GM03348 (cell line): Measurements from ENCODE around the gene KCNC3.
A peak's percentile ranks its signal among the peaks of the same experiment; 100 is the strongest.

Experiments used
- DNase-seq: peaks from one replicate; pipeline ENCODE4 v3.0.0; 2012; ENCODE audit warnings: low spot score

KCNC3 gene

DNA sequence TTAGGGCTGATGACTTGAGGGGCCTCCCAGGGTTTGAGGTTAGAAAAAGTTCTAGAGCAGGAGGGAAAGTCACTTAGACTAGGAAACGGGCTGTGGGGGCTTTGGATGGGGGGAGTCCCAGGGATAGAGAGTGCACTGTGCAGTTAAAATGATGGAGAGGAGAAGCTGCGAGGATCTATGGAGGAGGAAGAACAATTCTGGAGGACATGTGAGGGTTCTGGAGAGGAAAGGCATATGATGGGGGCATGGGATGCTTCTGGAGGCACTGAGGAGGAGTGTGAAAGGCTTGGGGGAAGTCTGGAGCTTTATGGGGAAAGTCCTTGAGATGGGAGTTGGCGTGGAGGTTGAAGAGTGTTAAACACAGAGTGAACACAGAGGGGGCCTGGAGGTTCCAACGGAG, 2.2 kb downstream of the KCNC3 start:
- DNase-seq = no peak

DNA sequence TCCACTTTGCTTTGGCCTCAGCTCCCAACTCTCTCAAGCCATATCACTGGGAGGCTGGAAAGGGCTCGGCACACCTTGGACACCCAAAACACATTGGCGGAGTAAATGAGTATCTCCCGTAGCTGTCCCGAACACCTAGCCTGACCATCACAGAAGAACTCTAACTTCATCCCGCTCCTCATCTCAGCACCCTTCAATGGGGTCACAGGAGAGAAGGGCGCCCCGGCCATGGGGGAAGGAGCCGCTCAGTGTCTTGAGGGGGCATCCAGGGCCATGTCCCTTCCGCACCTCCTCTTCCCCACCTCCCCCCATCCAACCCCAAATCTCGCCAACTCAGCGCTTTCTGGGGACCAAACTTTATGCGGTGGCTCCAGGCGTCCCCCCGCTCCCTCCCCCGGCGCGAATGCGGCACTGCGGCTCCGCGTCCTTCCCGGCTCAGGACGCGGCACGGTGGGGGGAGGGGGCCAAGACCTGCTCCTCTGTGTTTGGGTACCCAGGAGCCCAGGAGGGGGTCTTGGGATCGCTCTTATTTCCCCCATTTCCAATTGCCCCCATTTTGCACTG, 3.0 kb downstream of the KCNC3 start:
- DNase-seq = no peak

DNA sequence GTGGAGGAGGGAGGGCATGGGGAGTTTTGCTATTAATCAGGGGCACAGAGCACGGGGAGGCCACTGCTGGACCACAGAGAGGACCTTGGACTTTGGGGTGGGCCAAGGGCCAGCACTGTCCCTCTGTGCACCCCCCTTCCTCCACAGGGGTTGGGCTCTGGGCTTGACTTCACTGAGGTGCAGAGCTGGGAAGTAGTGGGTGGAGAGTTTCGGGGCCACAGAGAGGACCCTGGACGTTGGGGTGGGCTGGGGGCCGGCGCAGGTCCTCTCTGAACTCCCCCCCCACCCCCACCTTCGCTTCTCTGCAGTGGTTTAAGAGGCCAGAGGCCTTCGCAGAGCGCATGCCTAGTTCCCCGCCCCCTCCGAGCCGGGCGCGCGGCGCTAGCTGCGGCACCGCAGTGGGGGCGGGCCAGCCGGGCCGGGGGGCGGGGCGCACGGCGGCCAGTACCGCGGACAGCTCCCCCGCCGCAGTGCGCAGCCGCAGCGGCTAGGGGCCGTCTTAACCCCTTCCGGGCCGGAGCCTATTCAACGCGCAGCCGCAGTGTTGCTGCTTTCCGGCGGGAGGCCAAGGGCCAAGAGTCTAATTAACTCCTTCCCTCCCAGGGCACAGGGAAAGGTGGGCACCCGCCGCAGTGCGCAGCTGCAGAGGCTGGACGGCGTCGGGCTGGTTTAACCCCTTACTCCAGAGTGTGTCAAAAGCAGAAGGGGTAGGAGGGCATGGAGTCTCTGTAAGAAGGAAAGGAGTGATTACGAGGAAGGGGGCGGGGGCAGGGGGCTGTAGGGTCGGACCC, 3.7 kb downstream of the KCNC3 start:
- peak; percentile 97 for DNase-seq

DNA sequence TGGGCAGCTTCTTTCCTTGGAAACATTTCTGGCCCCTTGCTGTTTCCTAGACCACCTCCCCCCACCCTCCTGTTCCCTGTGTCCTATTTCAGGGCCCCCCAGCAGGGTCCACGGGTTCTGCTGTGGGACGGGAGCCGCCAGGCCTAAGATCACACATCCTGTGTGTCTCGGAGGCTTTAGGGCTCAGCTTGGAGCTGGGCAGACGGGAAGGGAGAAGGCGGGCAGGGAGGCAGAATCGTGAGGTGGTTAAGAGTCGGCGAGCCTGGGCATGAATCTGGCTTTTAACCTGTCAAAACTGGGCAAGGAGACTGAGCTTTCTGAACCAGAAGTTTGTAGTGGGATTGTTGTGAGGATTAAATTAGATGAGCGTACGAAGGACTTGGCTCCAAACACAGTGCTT, 4.8 kb downstream of the KCNC3 start:
- no peak for DNase-seq

DNA sequence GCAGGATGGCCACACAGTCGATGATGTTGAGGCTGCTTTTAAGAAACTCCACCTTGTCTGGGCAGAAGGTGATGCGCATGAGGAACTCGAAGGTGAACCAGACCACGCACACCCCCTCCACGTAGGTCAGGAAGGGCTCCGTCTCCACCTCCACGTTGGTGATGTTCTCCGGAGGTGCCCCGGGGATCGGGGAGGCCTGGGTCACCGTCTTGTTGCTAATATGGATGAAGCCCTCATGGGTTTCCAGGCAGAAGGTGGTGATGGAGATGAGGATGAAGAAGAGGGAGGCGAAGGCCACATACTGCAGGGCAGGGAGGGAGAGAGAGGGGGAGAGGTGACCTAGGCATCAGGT, 5.4 kb downstream of the KCNC3 start:
- DNase-seq = no peak

DNA sequence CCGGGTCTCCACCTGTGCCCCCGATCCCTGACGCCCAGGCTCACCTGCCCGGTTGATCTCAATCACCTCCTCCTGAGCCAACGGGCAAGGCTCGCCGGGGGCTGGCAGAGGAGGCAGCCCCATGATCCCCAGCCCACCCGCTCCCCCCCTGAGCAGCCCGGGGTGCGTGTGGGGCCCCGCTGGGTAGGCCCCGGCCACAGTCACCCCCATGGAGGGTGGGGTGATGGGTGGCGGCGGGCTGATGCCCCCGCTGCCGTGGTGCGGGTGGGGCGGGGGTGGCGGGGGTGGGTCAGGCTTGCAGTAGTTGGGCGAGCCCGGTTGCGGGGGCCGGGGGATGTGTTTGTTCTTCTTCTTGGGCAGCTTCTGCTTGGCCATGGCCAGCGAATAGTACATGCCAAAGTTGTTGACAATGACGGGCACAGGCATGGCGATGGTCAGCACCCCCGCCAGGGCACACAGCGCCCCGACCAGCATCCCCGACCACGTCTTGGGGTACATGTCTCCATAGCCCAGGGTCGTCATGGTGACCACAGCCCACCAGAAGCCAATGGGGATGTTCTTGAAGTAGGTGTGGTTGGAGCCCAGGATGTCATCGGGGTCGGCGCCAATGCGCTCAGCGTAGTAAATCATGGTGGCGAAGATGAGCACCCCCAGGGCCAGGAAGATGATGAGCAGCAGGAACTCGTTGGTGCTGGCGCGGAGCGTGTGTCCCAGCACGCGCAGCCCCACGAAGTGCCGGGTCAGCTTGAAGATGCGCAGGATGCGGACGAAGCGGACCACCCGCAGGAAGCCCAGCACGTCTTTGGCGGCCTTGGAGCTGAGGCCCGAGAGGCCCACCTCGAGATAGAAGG, 6.0 kb downstream of the KCNC3 start:
- no peak for DNase-seq

DNA sequence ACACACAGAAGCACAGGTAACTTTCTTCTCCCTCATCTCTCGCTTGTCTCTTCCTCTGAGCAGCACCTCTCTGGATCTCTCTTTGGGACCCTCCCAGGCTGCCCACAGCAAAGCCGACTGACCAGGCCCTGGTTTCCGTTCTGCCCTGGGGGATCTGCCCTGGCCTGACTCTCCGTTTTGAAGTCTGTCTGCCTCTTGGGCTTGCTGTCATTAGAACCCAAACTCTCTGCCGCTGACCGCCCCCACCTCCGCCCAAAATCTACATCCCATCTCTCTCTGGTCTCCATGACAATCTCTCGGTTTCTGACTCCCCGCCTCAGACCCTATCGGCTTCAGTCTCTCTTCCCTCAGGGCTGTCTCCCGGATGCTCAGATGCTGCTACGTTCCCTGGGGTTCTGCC, 6.9 kb downstream of the KCNC3 start:
- DNase-seq = no peak

DNA sequence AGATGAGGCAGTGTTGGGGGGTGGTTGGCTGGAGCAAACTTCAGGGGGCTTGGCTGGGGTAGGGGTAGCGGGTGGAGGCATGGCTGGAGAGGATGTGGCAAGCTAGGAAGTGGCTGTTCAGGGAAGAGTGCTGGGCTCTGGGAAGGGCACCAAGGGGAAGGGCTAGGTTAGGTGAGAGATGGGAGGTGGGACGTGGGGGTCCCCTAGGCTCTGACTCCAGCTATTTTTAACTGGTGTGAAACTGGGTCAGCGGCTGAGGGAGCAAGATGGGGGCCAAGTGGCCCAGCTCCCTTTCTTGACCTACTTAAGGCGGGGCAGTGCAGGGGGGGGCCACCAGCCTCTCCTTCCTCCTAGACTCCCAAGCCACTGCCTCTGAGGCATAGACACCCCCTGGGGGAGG, 7.3 kb downstream of the KCNC3 start:
- no peak for DNase-seq

DNA sequence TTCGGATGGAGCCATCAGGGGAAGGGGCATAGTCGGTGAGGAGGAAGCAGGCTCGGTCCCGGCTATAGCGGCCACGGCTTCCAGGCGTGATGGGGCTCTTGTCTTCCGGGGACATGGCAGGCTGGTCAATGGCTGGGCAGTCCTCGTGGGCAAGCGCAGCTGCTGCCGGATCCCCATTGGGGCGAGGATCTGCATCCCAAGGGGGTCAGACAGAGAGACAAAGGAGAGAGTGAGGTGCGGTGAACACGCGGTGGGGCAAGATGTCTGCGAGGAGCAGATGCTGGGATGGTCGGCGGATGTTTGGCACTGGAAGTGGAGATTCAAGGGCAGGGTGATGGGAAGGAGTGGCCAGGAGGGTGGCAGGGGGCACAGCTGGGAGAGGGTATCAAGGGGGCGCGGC, 8.6 kb downstream of the KCNC3 start:
- DNase-seq = no peak

DNA sequence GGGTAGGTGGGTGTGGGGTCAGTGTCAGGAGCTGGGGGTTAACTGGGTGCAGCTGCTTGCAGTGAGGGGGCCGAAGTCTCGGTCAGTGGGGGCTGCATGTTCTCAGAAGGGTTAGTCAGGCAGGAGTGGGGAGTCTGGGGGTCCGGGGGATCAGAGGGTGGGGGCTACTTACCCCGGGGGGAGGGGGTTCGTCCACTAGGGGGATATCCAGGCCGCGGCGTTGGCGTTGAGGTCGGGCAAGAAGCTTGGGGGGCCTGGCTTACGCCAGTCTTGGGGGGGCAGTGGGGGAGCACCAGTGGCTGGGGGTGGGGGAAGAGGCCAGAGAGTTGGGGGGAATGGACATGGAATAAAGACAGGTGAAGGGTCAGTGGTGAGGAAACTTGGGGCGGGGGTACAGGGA, 9.1 kb downstream of the KCNC3 start:
- no peak for DNase-seq

DNA sequence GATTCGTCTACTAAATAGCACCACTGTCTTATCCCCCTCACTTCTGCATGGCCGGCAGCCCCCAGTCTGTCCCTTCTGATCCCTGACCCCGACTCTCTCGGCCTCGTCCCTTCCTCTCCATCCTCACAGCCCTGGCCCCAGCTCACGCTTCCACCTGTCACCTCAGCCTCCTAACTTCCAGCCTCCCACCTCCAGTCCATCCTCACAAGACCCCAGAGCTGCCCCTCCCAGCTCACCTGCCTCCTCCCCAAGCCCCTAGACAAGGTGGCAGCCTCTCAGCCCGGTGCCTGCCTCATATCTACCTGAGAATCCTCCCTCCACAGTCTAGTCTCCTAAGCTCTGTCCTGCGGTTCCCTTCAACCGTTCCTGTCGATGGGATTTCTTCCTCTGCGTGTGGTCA, 10.0 kb downstream of the KCNC3 start:
- no peak for DNase-seq

DNA sequence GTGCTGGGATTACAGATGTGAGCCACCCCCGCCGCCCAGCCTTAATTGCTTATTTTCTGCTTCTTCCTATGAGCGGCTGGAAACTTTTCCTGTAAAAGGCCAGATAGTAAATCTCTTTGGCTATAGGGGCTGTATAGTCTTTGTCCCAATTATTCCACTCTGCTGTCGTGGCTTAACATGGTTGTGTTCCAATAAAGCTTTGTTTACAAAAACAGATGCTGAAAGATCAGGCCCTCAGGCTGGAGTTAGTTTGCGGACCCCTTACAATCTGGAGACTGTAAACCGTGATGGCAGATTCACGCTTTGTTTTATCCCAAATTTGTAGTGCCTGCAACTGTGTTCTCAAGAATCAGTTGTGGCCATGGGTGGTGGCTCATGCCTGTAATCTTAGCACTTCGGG, 10.7 kb downstream of the KCNC3 start:
- no peak for DNase-seq

DNA sequence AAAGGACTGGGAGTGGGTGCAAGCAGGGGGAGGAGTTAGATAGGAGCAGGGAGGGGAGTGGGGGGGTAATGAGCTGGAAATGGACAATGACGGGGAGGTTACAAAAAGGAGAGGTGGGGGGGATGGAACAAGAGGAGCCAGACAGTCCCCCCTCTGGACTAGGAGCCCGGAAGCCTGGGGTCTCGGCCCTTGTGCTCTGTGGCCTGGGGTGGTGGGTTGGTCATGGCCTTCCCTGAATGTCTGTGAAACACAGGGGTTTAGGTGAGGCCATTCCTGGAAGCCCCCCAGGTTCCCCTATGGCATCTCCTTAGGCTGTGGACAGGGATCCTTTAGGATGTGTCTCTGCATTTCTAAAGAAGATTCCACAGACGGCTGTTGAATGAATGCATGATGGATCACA, 12.1 kb downstream of the KCNC3 start:
- no peak for DNase-seq

DNA sequence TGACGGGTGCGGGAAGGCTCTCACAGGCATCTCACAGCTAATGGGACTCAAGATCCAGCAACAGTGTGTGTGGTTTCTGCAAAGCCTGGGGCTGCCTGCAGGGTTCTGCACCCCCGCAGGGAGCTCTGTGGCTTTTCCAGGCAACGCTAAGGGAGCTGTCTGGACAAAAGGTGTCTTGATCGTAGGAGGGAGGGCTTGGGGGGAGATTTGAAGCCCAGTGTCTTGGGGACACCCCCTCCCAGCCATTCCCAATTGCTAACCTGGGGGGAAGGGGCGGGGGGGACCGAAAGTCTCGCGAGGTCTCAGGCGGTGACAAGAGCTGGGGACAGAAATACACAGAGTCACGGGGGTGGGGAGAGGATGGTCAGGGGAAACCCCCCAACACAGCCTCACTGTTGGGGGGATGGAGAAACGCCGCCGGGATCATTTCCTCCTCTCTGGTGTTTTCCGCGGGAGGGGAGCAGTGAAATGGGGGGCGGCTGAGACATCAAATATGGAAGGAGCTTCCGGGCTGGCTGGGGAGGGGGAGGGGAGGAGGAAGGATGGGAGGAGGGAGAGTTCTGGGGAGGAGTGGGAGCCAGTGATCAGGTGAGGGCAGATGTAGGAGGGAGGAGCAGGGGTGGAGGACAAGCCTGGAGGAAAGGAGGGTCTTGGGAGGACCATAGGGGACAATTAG, 13.3 kb downstream of the KCNC3 start:
- DNase-seq = no peak

DNA sequence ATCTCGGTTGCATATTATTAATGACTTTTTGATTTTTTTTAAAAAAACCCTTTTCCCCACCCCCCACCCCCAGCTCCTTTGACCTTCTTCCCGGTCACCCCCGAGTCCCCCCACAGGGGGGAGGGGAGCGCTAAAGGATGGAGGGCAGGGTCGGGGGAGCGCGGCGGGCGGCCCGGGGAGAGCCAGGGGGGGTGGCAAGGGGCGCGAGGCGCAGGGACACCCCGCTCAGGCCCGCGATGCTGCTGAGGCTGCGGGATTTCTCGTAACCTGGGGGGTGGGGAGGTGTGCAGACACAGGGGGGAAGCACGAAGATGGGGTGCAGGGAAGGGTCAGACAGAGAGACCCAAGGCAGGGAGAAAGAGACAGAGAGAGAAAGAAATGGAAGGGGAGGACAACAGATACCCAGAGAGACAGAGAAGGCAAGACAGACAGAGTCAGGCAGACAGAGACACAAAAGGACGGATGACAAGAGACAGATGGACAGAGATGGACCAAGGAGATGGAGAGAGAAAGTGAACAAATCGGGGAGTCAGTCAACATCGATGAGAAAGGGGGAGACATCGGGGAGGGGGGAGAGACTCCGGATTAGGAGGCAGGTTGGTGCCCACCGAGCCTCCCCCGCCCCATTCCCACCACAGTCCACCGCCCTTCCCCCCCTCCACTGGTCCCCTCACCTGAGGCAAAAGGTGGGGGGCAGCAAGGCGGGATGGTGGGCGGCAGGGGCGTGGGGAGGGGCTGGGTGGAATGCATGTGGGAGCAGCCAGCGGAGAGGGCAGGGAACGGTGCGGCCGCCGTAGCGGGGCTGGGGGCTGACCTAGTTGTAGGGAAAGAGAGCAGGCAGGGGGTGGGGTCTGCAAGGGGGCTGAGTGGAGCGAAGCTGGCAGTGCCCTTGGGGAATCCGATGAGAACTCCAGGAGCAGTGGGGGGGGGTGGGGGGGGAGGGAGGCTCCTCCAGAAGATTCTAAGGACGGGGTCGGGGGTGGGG, 14.2 kb downstream of the KCNC3 start:
- DNase-seq = no peak

DNA sequence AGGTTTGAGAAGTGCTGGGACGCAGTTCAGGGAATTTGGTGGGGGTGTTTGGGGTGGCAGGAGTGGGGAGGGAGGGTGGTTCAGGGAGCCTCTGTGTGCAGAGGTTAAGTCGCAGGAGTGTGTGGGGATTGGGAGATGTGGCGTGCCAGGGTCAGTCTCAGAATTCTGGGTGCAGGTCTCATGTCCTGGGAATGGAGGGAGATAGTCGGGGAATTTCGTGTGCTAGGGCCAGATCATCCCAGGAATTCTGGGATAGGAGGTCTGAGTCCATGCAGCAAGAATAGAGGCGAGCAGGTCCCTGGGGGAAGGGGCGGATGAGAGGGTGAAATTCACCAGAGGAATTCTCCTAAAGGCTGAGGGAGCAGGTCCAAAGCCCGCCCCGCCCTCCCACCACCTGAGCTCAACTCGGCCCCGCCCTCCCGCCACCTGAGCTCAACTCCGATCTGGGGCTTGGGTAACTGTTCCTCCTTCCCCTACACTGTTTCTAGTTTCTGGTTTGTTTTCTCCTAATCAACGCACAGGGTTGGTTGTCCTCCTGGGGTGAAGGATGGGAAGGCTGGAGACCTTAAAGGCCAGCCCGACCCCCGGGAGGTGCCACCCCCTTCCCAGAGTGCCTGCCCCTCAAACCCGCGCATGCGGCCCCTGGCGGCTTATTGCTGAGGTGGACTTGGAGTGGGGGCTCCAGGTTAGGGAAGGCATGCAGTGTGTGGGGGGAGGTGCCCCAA, 15.2 kb downstream of the KCNC3 start:
- no peak for DNase-seq

DNA sequence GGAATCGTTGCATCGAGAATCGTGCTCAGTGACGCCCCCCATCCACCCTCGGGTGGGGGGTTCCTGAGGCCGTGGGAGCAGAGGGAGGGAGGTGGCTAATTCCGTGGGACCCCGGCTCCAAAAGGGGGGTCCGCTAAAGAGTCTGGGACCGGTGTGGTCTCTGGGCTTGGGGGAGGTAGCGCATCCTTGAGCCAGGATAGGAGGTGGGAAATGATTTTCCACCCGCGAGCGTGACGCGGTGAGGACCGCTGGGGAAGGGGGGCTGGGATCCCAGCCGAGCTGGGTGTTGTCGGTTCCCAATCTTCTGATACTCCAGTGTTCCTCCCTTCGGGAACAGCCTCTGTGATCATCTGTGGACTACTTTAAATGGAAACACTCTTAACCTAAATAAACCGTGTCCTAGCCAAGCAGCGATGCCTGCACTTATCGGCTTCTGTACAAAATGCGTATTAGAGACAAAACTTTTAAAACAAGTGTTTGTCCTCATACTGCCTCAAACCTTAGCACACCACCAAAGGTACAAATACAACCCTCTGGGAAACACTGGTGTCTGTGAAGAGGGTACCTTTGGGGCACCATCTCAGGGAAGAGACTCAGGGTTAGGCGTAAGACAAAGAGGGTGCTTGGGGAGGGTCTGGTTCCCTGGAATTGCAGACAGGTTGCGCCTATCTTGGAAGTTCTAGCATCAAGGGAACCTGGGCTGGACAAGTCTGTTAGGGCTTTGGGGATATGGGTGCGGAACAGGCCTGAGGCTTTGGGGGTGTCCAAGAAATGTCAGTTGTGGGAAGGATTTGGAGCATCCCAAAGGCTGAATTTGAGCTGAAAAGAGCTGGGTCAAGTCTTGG, 16.0 kb downstream of the KCNC3 start:
- DNase-seq = no peak

DNA sequence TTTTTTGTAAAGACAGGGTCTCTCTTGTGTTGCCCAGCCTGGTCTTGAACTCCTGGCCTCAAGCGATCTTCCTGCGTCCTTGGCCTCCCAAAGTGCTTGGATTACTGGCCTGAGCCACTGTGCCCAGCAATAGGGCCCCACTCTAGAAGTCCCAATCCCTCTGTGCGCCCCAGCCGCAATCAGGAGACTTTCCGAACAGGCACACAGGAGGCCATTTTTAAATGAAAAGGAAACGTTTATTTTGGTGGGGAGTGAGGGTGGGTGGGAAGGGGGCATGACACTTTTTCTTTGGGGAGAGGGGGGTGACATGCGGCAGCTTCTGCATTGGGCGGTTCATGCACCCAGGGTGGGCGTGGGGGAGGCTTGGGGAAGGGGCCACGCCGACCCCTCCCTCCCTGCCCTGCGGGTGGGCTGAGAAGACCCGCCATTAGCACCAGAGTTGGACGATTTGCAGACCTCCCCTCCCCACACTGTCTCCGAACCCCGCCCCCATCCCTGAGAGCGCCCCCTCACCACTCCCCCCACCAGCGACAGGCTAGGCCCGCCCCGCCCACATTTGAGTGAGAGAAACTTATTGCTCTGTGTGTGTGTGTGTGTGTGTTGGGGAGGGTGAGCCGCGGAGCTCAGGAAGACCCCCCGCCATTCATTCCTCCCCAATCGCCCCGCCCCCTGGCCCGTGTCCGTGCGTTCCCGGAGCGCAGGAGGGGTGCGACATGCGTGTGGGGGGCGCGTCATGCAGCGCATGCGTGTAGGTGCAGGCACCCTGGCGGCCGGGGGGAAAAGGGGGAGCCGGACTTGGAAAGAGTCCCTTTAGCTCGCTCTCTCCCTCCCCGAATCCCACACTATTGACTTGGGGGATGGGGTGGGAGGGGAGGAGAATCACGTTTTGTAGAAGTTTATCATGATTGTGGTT, 17.2 kb downstream of the KCNC3 start:
- peak; percentile 38 for DNase-seq
